HUES48 (cell line): Measurements from ENCODE around the gene PGRMC2.
A peak's percentile ranks its signal among the peaks of the same experiment; 100 is the strongest.

Experiments used
- H3K27ac ChIP-seq: one replicate; pipeline ENCODE4 v1.7.0; 2013; ENCODE audit warnings: low read depth, low read length, inconsistent platforms
- H3K27me3 ChIP-seq: 2 replicates; pipeline ENCODE4 v1.6.1; 2013; ENCODE audit warnings: mild to moderate bottlenecking, low read length; ENCODE audit not compliant: control insufficient read depth, insufficient read depth
- H3K36me3 ChIP-seq: 2 replicates; pipeline ENCODE4 v1.6.1; 2013; ENCODE audit warnings: low read length; ENCODE audit not compliant: control insufficient read depth, insufficient read depth
- H3K4me1 ChIP-seq: 2 replicates; pipeline ENCODE4 v1.6.1; 2013; ENCODE audit warnings: mild to moderate bottlenecking, low read length; ENCODE audit not compliant: control insufficient read depth, insufficient read depth
- H3K4me3 ChIP-seq: 2 replicates; pipeline ENCODE4 v1.5.1; 2013; ENCODE audit warnings: mild to moderate bottlenecking, low read depth, low read length
- H3K9ac ChIP-seq: 2 replicates; pipeline ENCODE4 v1.6.1; 2013; ENCODE audit warnings: mild to moderate bottlenecking, low read depth, low read length, moderate library complexity
- H3K9me3 ChIP-seq: 2 replicates; pipeline ENCODE4 v1.6.1; 2013; ENCODE audit warnings: low read length; ENCODE audit not compliant: control insufficient read depth, insufficient read depth

Gene PGRMC2

GRCh38 chr4:128286474-128287058 is 1.0 kb downstream of the PGRMC2 start:
- H3K36me3 ChIP-seq, result peaks cover 24% of the 10 kb centered on the region; the same call in 1 of the 2 replicates
- H3K9me3 ChIP-seq, result no peaks in the 10 kb centered on the region
- H3K4me3 ChIP-seq, result peak overlapping the region; percentile 77
- peaks cover 18% of the 10 kb centered on the region for H3K4me1 ChIP-seq
- H3K9ac ChIP-seq, result peak overlapping the region; percentile 70
- H3K27me3 ChIP-seq, result no peaks in the 10 kb centered on the region
- H3K27ac ChIP-seq, result peak overlapping the region; percentile 82

- H3K27me3 ChIP-seq, result no peaks in the 10 kb centered on the region
- H3K4me3 ChIP-seq, result peak overlapping the region; percentile 77
- H3K9me3 ChIP-seq, result no peaks in the 10 kb centered on the region
- no peak overlapping the region; the same call in 1 of the 2 replicates for H3K9ac ChIP-seq
- no peak overlapping the region for H3K27ac ChIP-seq
- H3K36me3 ChIP-seq, result peaks cover 26% of the 10 kb centered on the region; the same call in 1 of the 2 replicates
- H3K4me1 ChIP-seq, result peaks cover 18% of the 10 kb centered on the region
Measured at GRCh38 chr4:128285085-128285997, 2.3 kb downstream of the PGRMC2 start.

GRCh38 chr4:128284317-128284716 is 3.3 kb downstream of the PGRMC2 start:
- Histone ChIP-seq H3K4me3 (peak overlapping the region; percentile 5; the same call in 1 of the 2 replicates), H3K36me3 (peaks cover 31% of the 10 kb centered on the region; the same call in 1 of the 2 replicates), H3K4me1 (peaks cover 17% of the 10 kb centered on the region), H3K9ac (no peak overlapping the region), H3K27ac (no peak overlapping the region), H3K27me3 (no peaks in the 10 kb centered on the region), H3K9me3 (no peaks in the 10 kb centered on the region)

GRCh38 chr4:128283071-128283470 is 4.5 kb downstream of the PGRMC2 start:
- Histone ChIP-seq H3K36me3 (peaks cover 32% of the 10 kb centered on the region; the same call in 1 of the 2 replicates), H3K27ac (no peak overlapping the region), H3K9ac (no peak overlapping the region), H3K27me3 (no peaks in the 10 kb centered on the region), H3K4me3 (no peak overlapping the region), H3K4me1 (peaks cover 8% of the 10 kb centered on the region; the same call in 1 of the 2 replicates), H3K9me3 (no peaks in the 10 kb centered on the region)

- H3K36me3 ChIP-seq, result peaks cover 32% of the 10 kb centered on the region
- no peak overlapping the region for H3K9ac ChIP-seq
- no peak overlapping the region for H3K27ac ChIP-seq
- peaks cover 8% of the 10 kb centered on the region; the same call in 1 of the 2 replicates for H3K4me1 ChIP-seq
- H3K4me3 ChIP-seq, result no peak overlapping the region
- H3K27me3 ChIP-seq, result no peaks in the 10 kb centered on the region
- H3K9me3 ChIP-seq, result no peaks in the 10 kb centered on the region
Measured at GRCh38 chr4:128282516-128282915, 5.1 kb downstream of the PGRMC2 start.

- Histone ChIP-seq H3K4me3 (no peak overlapping the region), H3K27ac (no peak overlapping the region), H3K4me1 (peaks cover 8% of the 10 kb centered on the region; the same call in 1 of the 2 replicates), H3K36me3 (peaks cover 32% of the 10 kb centered on the region), H3K9me3 (no peaks in the 10 kb centered on the region), H3K27me3 (no peaks in the 10 kb centered on the region), H3K9ac (no peak overlapping the region)
Measured at GRCh38 chr4:128281354-128281753, 6.3 kb downstream of the PGRMC2 start.

GRCh38 chr4:128279624-128280225 is 7.9 kb downstream of the PGRMC2 start:
- Histone ChIP-seq H3K36me3 (peaks cover 29% of the 10 kb centered on the region), H3K4me1 (no peaks in the 10 kb centered on the region), H3K9me3 (no peaks in the 10 kb centered on the region), H3K4me3 (no peak overlapping the region), H3K27ac (no peak overlapping the region), H3K9ac (no peak overlapping the region), H3K27me3 (no peaks in the 10 kb centered on the region)

GRCh38 chr4:128277856-128278255 is 9.8 kb downstream of the PGRMC2 start:
- Histone ChIP-seq H3K4me1 (no peaks in the 10 kb centered on the region), H3K4me3 (no peak overlapping the region), H3K9me3 (no peaks in the 10 kb centered on the region), H3K27ac (no peak overlapping the region), H3K36me3 (peaks cover 22% of the 10 kb centered on the region), H3K27me3 (no peaks in the 10 kb centered on the region), H3K9ac (no peak overlapping the region)

- no peaks in the 10 kb centered on the region for H3K4me1 ChIP-seq
- no peak overlapping the region for H3K4me3 ChIP-seq
- H3K9me3 ChIP-seq, result no peaks in the 10 kb centered on the region
- no peaks in the 10 kb centered on the region for H3K27me3 ChIP-seq
- H3K27ac ChIP-seq, result no peak overlapping the region
- no peak overlapping the region for H3K9ac ChIP-seq
- peaks cover 35% of the 10 kb centered on the region for H3K36me3 ChIP-seq
Measured at GRCh38 chr4:128275346-128275745, 12.3 kb downstream of the PGRMC2 start.

- Histone ChIP-seq H3K27ac (no peak overlapping the region), H3K4me1 (no peaks in the 10 kb centered on the region), H3K36me3 (peaks cover 38% of the 10 kb centered on the region), H3K9me3 (no peaks in the 10 kb centered on the region), H3K9ac (no peak overlapping the region), H3K4me3 (no peak overlapping the region), H3K27me3 (no peaks in the 10 kb centered on the region)
Measured at GRCh38 chr4:128271551-128271950, 16.1 kb downstream of the PGRMC2 start.

GRCh38 chr4:128268970-128269369 is 18.6 kb downstream of the PGRMC2 start:
- H3K27me3 ChIP-seq, result no peaks in the 10 kb centered on the region
- H3K36me3 ChIP-seq, result peaks cover 38% of the 10 kb centered on the region
- H3K27ac ChIP-seq, result no peak overlapping the region
- H3K9me3 ChIP-seq, result peaks cover 16% of the 10 kb centered on the region
- no peaks in the 10 kb centered on the region for H3K4me1 ChIP-seq
- H3K9ac ChIP-seq, result no peak overlapping the region
- H3K4me3 ChIP-seq, result no peak overlapping the region
